Activated CD8-positive, alpha-beta memory T cell treated with anti-CD3 and anti-CD28 coated beads for 4 hours (primary cell): ENCODE results near the gene TOGARAM2.

Experiments
- DNase-seq, 2 donors: peaks; one replicate each; pipeline ENCODE4 v3.0.0-alpha.2; 2020; ENCODE audit warnings: low read depth in 2 of 2

Gene TOGARAM2

GRCh38 chr2:28981016-28981441 is at the start of gene TOGARAM2:
Gene TOGARAM2 (plus strand): TSS chr2:28981298. CDS start chr2:28994835, 13,537 bp downstream.
- DNase-seq, result no peak

GRCh38 chr2:28934769-28935168 is 46.3 kb upstream of the TOGARAM2 start:
- DNase-seq, result no peak

- DNase-seq, result no peak
Measured at GRCh38 chr2:28941008-28941407, 40.1 kb upstream of the TOGARAM2 start.

GRCh38 chr2:28944535-28945248 is 36.4 kb upstream of the TOGARAM2 start:
- no peak for DNase-seq

GRCh38 chr2:28948160-28948559 is 32.9 kb upstream of the TOGARAM2 start:
- no peak for DNase-seq

DNA sequence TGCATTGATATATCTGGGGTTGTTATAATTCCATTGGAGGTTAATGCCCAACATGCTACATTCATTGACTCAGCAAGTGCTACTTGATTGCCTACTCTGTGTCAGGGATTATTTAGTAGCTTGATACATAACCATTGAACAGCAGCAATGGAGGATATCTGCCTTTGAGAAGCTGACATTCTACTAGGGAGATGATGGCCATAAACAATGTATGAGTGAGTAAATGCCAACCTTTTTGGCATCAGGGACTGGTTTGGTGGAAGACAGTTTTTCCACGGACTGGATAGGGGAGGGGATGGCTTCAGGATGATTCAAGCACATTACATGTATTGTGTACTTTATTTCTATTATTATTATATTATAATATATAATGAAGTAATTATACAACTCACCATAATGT is 31.9 kb upstream of the TOGARAM2 start:
- no peak for DNase-seq

DNA sequence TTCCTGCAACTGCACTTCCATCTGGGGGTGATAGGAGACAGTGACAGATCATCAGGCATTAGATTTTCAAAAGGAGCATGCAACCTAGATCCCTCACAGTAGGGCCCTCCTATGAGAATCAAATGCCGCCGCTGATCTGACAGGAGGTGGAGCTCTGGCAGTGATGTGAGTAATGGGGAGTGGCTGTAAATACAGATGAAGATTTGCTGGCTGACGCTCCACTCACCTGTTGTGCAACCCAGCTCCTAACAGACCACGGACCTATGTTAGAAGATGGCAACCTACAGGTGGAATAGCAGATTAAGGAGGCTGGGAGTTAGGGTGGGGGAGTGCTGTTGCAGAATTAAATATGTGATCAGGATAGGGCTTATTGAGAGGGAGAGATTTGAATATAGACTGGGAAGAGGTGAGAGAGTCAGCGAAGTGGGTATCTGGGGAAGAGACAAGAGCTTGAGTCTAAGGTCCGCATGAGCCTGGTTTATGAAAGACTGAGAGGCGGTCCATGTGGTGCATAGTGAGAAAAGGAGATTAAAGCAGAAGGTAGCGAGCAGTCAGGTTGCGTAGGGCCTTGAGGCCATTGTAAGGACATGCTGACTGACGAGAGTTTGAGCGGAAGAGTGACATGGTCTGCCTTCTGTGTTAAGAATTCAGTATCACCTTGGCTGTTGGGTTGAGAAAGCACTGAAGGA is 31.3 kb upstream of the TOGARAM2 start:
- no peak for DNase-seq

GRCh38 chr2:28950941-28951630 is 30.0 kb upstream of the TOGARAM2 start:
- no peak for DNase-seq

GRCh38 chr2:28951910-28952835 is 28.9 kb upstream of the TOGARAM2 start:
- DNase-seq, result no peak

DNA sequence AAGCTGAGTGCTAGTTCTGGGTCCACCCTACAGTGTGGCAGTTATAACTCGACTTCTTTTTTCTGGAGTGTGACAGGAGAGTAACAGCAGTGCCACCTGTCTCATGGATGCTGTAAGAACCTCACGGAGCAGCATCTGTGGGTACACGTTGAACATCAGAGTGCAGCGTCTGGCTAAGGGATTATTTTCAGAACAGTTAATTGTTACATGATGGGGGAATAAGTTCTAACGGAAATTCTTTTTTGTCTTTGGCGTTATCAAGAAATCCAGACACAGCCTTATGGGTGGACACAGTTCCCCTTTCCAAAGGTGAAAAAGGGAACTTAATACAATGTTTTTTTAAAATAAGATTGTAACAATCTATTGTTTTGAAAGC is 28.3 kb upstream of the TOGARAM2 start:
- no peak for DNase-seq

GRCh38 chr2:28955467-28955866 is 25.6 kb upstream of the TOGARAM2 start:
- DNase-seq, result no peak

- no peak for DNase-seq
Measured at GRCh38 chr2:28956415-28956826, 24.7 kb upstream of the TOGARAM2 start.

- DNase-seq, result no peak
Measured at GRCh38 chr2:28956890-28957289, 24.2 kb upstream of the TOGARAM2 start.

- no peak for DNase-seq
Measured at GRCh38 chr2:28958689-28959088, 22.4 kb upstream of the TOGARAM2 start.

- DNase-seq, result no peak
Measured at GRCh38 chr2:28960401-28960800, 20.7 kb upstream of the TOGARAM2 start.

DNA sequence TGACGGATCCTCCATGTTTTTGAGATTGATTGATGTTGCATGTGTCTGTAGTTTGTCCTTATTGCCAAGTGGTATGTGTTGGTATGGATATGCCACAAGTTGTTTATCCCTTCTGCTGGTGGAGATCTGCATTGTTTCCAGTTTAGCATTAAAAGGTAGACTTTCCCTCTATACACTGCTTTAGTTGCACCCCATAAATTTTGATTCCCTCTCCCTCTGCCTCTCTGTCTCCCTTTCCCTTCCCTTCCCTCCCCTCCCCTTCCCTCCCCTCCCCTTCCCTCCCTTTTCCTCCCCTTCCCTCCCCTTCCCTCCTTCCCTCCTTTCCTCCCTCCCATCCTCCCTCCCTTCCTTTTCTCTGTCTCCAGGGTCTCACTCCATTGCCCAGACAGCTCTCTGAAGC is 18.6 kb upstream of the TOGARAM2 start:
- DNase-seq, result no peak

- DNase-seq, result no peak
Measured at GRCh38 chr2:28970464-28971160, 10.5 kb upstream of the TOGARAM2 start.

DNA sequence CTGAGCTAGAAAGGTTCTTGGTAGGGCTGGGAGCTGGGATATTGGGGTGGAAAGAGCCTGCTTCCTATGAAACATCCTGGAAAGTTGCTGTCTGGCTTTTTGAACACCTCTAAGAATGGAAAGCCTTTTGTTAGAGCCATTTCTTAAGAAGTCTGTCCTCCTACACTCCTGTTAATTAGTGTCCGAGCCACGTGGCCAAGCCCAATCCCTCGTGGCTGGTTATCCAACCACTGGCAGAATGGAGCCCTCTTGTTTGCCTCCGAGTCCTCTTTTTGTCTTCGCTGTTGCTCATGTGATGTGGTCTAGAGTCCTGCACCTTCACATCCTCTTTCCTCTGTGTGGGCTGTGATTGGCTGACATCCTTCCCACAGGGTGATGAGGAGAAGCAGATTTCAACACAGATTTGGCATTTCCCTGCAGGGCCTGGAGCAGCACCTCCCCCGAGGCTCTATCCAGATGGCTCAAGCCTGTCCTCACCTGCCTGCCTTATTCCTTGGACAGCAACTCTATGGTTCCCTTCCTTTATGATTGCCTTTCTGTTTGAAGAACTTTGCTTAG is 8.2 kb upstream of the TOGARAM2 start:
- no peak for DNase-seq

DNA sequence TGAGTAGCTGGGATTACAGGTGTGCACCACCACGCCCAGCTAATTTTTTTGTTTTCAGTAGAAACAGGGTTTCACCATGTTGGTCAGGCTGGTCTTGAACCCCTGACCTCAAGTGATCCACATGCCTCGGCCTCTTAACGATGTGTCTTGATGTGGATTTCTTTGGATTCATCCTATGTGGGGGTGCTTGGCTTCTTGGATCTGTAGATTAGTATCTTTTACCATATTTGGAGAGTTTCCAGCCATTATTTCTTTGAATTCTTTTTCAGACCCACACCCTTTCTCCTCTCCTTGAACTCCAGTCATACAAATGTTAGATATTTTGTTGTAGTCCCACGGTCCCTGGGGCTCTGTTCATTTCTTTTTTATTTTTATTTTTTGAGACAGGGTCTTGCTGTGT is 6.8 kb upstream of the TOGARAM2 start:
- DNase-seq, result no peak

DNA sequence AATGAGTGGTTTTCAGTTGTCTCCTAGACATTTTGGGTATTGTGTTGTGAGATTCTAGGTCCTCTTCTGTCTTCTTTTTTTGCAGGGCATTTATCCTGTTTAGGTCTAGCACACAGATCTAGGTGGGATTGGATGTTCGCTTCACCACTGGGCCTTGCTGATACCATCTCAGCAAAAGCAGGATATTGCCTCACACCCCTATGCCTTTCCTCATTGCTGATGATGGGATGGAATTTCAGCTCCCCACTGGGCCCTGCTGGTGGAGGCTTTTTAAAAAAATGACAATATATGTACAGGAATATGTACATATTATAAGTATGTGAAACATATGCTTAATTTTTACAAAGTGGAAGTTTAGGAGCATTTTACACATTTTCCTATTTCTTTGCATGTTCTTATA is 5.4 kb upstream of the TOGARAM2 start:
- DNase-seq, result no peak

DNA sequence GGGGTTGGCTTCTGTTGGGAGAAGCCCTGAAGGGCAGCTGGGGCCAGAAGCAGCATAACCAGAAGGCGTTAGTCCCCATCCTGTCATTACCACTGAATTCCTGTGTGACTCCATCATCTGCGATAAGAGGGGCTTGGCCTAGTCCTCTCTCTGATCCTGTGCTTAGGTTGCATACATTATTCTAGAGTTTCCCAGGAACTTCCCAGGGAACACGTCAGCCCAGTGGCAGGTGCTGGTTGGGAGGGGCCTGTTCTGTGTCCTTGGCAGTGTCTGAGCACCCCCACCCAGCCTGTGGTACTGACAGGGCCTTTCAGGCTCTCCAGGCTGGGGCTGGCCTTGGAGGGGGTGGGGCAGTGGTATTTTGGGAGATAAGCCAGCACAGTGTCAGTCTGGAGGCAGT is 4.5 kb upstream of the TOGARAM2 start:
- DNase-seq, result no peak
